Measurements from ENCODE around the gene HOXA3.

HOXA3 gene

GRCh38 chr7:27161721-27162560, 9.6 kb upstream of the HOXA3 start:
- no peak for DNase-seq (ENCODE audit: low read depth)
- in situ Hi-C loops (cut with HindIII; ENCODE audit: low sequenced_read_pairs): loop anchor here (5.0 to 25.0 kb wide), 2 partner anchors 775 to 1000 kb away; partner anchors contain the start of gene NFE2L3
- no peak for TF ChIP-seq CTCF (IDR thresholded peaks at IDR 0.05; ENCODE audit: low read depth, low read length, missing control alignments)
- H3K4me3 ChIP-seq (ENCODE audit: low read depth, low read length): no peak overlapping the region

GRCh38 chr7:27161214-27161720, 8.9 kb upstream of the HOXA3 start:
- in situ Hi-C loops (cut with HindIII; ENCODE audit: low sequenced_read_pairs): loop anchor here (5.0 to 25.0 kb wide), 2 partner anchors 774 to 999 kb away; partner anchors contain the start of gene NFE2L3
- no peak for TF ChIP-seq CTCF (IDR thresholded peaks at IDR 0.05; ENCODE audit: low read depth, low read length, missing control alignments)
- peak overlapping the region; percentile 43 for H3K4me3 ChIP-seq (ENCODE audit: low read depth, low read length)
- no peak for DNase-seq (ENCODE audit: low read depth)

GRCh38 chr7:27160546-27161213, 8.3 kb upstream of the HOXA3 start:
- DNase-seq (ENCODE audit: low read depth): peak; percentile 59
- in situ Hi-C loops (cut with HindIII; ENCODE audit: low sequenced_read_pairs): loop anchor here (5.0 to 25.0 kb wide), 2 partner anchors 773 to 998 kb away; partner anchors contain the start of gene NFE2L3

GRCh38 chr7:27160145-27160545, 7.8 kb upstream of the HOXA3 start:
- no peak overlapping the region for H3K4me3 ChIP-seq (ENCODE audit: low read depth, low read length)
- DNase-seq (ENCODE audit: low read depth): no peak
- in situ Hi-C loops (cut with HindIII; ENCODE audit: low sequenced_read_pairs): loop anchor here (5.0 to 25.0 kb wide), 2 partner anchors 773 to 998 kb away; partner anchors contain the start of gene NFE2L3
- no peak for TF ChIP-seq CTCF (IDR thresholded peaks at IDR 0.05; ENCODE audit: low read depth, low read length, missing control alignments)

More at GRCh38 chr7:27160546-27161213, 8.3 kb upstream of the HOXA3 start:
- H3K4me3 ChIP-seq (ENCODE audit: low read depth, low read length): peak overlapping the region; percentile 43
- peak; percentile 92 for TF ChIP-seq CTCF (IDR thresholded peaks at IDR 0.05; ENCODE audit: low read depth, low read length, missing control alignments)

GRCh38 chr7:27159266-27160144, 7.1 kb upstream of the HOXA3 start:
- no peak for DNase-seq (ENCODE audit: low read depth)

More at GRCh38 chr7:27159266-27160144, 7.1 kb upstream of the HOXA3 start:
- H3K4me3 ChIP-seq (ENCODE audit: low read depth, low read length): no peak overlapping the region
- TF ChIP-seq CTCF (IDR thresholded peaks at IDR 0.05; ENCODE audit: low read depth, low read length, missing control alignments): no peak
- in situ Hi-C loops (cut with HindIII; ENCODE audit: low sequenced_read_pairs): loop anchor here (5.0 to 25.0 kb wide), 2 partner anchors 772 to 997 kb away; partner anchors contain the start of gene NFE2L3
